Liver (tissue), 3 donors: Measurements from ENCODE around the gene REPS1.

ENCODE experiments used
- GABPA ChIP-seq, 2 donors: IDR thresholded peaks in 1 of 2; conservative IDR thresholded peaks in 1 of 2; 2 replicates each; pipeline ENCODE4 v1.6.1; 2016; ENCODE audit warnings: antibody characterized with exemption in 2 of 2, mild to moderate bottlenecking in 1 of 2, moderate library complexity in 1 of 2
- RAD21 ChIP-seq, 2 donors: IDR thresholded peaks; 2 replicates each; pipeline ENCODE4 v1.6.1; 2016; ENCODE audit warnings: antibody characterized with exemption in 2 of 2, mild to moderate bottlenecking in 2 of 2
- SP1 ChIP-seq: IDR thresholded peaks from 2 replicates; pipeline ENCODE4 v1.6.1; 2018; ENCODE audit warnings: antibody characterized with exemption, mild to moderate bottlenecking
- TAF1 ChIP-seq: conservative IDR thresholded peaks from 2 replicates; pipeline ENCODE4 v1.6.1; 2016; ENCODE audit warnings: antibody characterized with exemption, mild to moderate bottlenecking
- TF ChIP-seq, protein P1 (sequence below): fragments of 150-350 bp; IDR thresholded peaks from 2 replicates; pipeline ENCODE4 v1.5.1; 2017; ENCODE audit warnings: improper control_type of control experiment, low read depth, low read length; ENCODE audit not compliant: missing input control
- TF ChIP-seq, protein P2 (sequence below): IDR thresholded peaks from 2 replicates; pipeline ENCODE4 v1.6.1; 2016; ENCODE audit warnings: antibody characterized with exemption
- donor health status: healthy.
- donor health status: healthy.

DNA sequence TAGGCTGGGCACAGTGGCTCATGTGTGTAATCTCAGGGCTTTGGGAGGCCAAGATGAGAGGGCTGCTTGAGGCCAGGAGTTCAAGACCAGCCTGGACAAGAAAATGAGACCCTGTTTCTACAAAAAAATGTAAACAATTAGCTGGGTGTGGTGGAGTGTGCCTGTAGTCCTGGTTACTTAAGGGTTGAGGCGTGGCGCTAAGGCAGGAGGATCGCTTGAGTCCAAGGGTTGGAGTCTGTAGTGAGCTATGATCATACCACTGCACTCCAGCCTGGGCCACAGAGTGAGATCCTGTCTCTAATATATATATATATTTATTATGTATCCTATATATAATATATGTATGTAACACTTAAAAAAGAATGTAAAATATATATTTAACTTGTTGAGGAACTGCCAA, 32.6 kb upstream of the REPS1 start:
- TF ChIP-seq, protein P1, sequence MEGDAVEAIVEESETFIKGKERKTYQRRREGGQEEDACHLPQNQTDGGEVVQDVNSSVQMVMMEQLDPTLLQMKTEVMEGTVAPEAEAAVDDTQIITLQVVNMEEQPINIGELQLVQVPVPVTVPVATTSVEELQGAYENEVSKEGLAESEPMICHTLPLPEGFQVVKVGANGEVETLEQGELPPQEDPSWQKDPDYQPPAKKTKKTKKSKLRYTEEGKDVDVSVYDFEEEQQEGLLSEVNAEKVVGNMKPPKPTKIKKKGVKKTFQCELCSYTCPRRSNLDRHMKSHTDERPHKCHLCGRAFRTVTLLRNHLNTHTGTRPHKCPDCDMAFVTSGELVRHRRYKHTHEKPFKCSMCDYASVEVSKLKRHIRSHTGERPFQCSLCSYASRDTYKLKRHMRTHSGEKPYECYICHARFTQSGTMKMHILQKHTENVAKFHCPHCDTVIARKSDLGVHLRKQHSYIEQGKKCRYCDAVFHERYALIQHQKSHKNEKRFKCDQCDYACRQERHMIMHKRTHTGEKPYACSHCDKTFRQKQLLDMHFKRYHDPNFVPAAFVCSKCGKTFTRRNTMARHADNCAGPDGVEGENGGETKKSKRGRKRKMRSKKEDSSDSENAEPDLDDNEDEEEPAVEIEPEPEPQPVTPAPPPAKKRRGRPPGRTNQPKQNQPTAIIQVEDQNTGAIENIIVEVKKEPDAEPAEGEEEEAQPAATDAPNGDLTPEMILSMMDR, result no peak
- TF ChIP-seq SP1, result no peak
- TF ChIP-seq TAF1, result no peak
- TF ChIP-seq RAD21 (IDR thresholded peaks at IDR 0.05), result no peak
- TF ChIP-seq, protein P2, sequence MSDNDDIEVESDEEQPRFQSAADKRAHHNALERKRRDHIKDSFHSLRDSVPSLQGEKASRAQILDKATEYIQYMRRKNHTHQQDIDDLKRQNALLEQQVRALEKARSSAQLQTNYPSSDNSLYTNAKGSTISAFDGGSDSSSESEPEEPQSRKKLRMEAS, result no peak
- no peak for TF ChIP-seq GABPA (IDR thresholded peaks at IDR 0.05 in 1 of 2, conservative IDR thresholded peaks at IDR 0.05 in 1 of 2)
